GM18508 (cell line): ENCODE data around the gene TSC22D1.

Experiments
- ATAC-seq: cut with Tn5 transposase; IDR thresholded peaks from one replicate; pipeline ENCODE4 v1.9.1; 2021; ENCODE audit warnings: moderate number of reproducible peaks; ENCODE audit not compliant: insufficient read depth, unreplicated experiment

The TSC22D1 gene

GRCh38 chr13:44435142-44435918, 140.8 kb downstream of the TSC22D1 start:
- no peak for ATAC-seq

GRCh38 chr13:44434766-44435141, 141.4 kb downstream of the TSC22D1 start:
- no peak for ATAC-seq

- ATAC-seq: no peak
Measured at GRCh38 chr13:44433863-44434765, 142.0 kb downstream of the TSC22D1 start.

- ATAC-seq: no peak
Measured at GRCh38 chr13:44432650-44433049, 143.5 kb downstream of the TSC22D1 start.

GRCh38 chr13:44431150-44431549, 145.0 kb downstream of the TSC22D1 start:
- ATAC-seq: no peak

- ATAC-seq: no peak
Measured at GRCh38 chr13:44429311-44429710, 146.8 kb downstream of the TSC22D1 start.

- ATAC-seq: no peak
Measured at GRCh38 chr13:44426461-44426860, 149.7 kb downstream of the TSC22D1 start.

GRCh38 chr13:44425815-44426078, 150.4 kb downstream of the TSC22D1 start:
- ATAC-seq: no peak

GRCh38 chr13:44425041-44425814, 150.9 kb downstream of the TSC22D1 start:
- no peak for ATAC-seq

- ATAC-seq: no peak
Measured at GRCh38 chr13:44423824-44424223, 152.3 kb downstream of the TSC22D1 start.

- no peak for ATAC-seq
Measured at GRCh38 chr13:44422755-44423643, 153.1 kb downstream of the TSC22D1 start.

GRCh38 chr13:44421853-44422525, 154.1 kb downstream of the TSC22D1 start:
- no peak for ATAC-seq

GRCh38 chr13:44420376-44421220, 155.5 kb downstream of the TSC22D1 start:
- ATAC-seq: no peak

- no peak for ATAC-seq
Measured at GRCh38 chr13:44417876-44418275, 158.3 kb downstream of the TSC22D1 start.

GRCh38 chr13:44417446-44417845, 158.7 kb downstream of the TSC22D1 start:
- ATAC-seq: no peak

- no peak for ATAC-seq
Measured at GRCh38 chr13:44416744-44417143, 159.4 kb downstream of the TSC22D1 start.

- ATAC-seq: no peak
Measured at GRCh38 chr13:44416301-44416700, 159.8 kb downstream of the TSC22D1 start.

GRCh38 chr13:44415815-44416214, 160.3 kb downstream of the TSC22D1 start:
- ATAC-seq: no peak

GRCh38 chr13:44414716-44415115, 161.4 kb downstream of the TSC22D1 start:
- ATAC-seq: no peak
